Stimulated activated naive CD8-positive, alpha-beta T cell treated with anti-CD3 and anti-CD28 coated beads, Interleukin-15, Interleukin-2, amounts not matched to agents 100 U/mL and 50 U/mL, for 24 hours (primary cell): ENCODE measurements around the gene SLC30A7.
"Not testable (repeated sequence)": the region's sequence is repeated elsewhere in the genome, so short reads cannot be mapped to it uniquely, and the experiment has no call there.

Experiments used
- ATAC-seq: fragments of 150-1000 bp; cut with Tn5 transposase; one replicate; pipeline ENCODE4 v1.10.0; 2021
- DNase-seq: peaks from one replicate; pipeline ENCODE4 v3.0.0; 2021

The SLC30A7 gene

GRCh38 chr1:100891380-100891779 is 4.5 kb upstream of the SLC30A7 start:
- ATAC-seq (no peak), DNase-seq (no peak)

GRCh38 chr1:100892554-100892953 is 3.3 kb upstream of the SLC30A7 start:
- DNase-seq (no peak), ATAC-seq (no peak)

GRCh38 chr1:100893718-100894117 is 2.2 kb upstream of the SLC30A7 start:
- no peak for ATAC-seq
- DNase-seq: no peak

GRCh38 chr1:100894603-100895539 is 1.0 kb upstream of the SLC30A7 start, which contains the start of gene EXTL2:
Gene EXTL2 (minus strand): TSS chr1:100894842. CDS start chr1:100888757, 6,085 bp downstream.
- DNase-seq (peak; percentile 83), ATAC-seq (peak; percentile 22)

- ATAC-seq: peak; percentile 69
- DNase-seq: peak; percentile 31
Measured at GRCh38 chr1:100896481-100896982, 642 bp downstream of the SLC30A7 start.

- ATAC-seq (no peak), DNase-seq (no peak)
Measured at GRCh38 chr1:100902365-100902764, 6.5 kb downstream of the SLC30A7 start.

- no peak for ATAC-seq
Measured at GRCh38 chr1:100903777-100904176, 7.9 kb downstream of the SLC30A7 start.

GRCh38 chr1:100904528-100904927 is 8.6 kb downstream of the SLC30A7 start:
- no peak for ATAC-seq

More at GRCh38 chr1:100903777-100904176, 7.9 kb downstream of the SLC30A7 start:
- no peak for DNase-seq

GRCh38 chr1:100905181-100905580 is 9.3 kb downstream of the SLC30A7 start:
- ATAC-seq (no peak), DNase-seq (no peak)

More at GRCh38 chr1:100904528-100904927, 8.6 kb downstream of the SLC30A7 start:
- no peak for DNase-seq

- ATAC-seq: no peak
- no peak for DNase-seq
Measured at GRCh38 chr1:100907887-100908286, 12.0 kb downstream of the SLC30A7 start.

GRCh38 chr1:100909018-100909417 is 13.1 kb downstream of the SLC30A7 start:
- DNase-seq (no peak), ATAC-seq (no peak)

GRCh38 chr1:100912019-100912418 is 16.1 kb downstream of the SLC30A7 start:
- no peak for ATAC-seq

GRCh38 chr1:100921110-100921706 is 25.3 kb downstream of the SLC30A7 start:
- no peak for ATAC-seq
- no peak for DNase-seq

More at GRCh38 chr1:100912019-100912418, 16.1 kb downstream of the SLC30A7 start:
- no peak for DNase-seq

GRCh38 chr1:100924212-100924611 is 28.3 kb downstream of the SLC30A7 start:
- DNase-seq (no peak), ATAC-seq (no peak)

GRCh38 chr1:100924991-100925390 is 29.1 kb downstream of the SLC30A7 start:
- no peak for DNase-seq
- ATAC-seq: no peak

- DNase-seq: no peak
- ATAC-seq: no peak
Measured at GRCh38 chr1:100926240-100926639, 30.4 kb downstream of the SLC30A7 start.

GRCh38 chr1:100927276-100927675 is 31.4 kb downstream of the SLC30A7 start:
- ATAC-seq (peak; percentile 83), DNase-seq (peak; percentile 27)

GRCh38 chr1:100928128-100928527 is 32.2 kb downstream of the SLC30A7 start:
- ATAC-seq (peak; percentile 50), DNase-seq (no peak)

- no peak for DNase-seq
- no peak for ATAC-seq
Measured at GRCh38 chr1:100930494-100930893, 34.6 kb downstream of the SLC30A7 start.

GRCh38 chr1:100931716-100932115 is 35.8 kb downstream of the SLC30A7 start:
- DNase-seq: no peak
- no peak for ATAC-seq

GRCh38 chr1:100933555-100933954 is 37.7 kb downstream of the SLC30A7 start:
- not testable (repeated sequence) for ATAC-seq, DNase-seq

- DNase-seq (no peak), ATAC-seq (no peak)
Measured at GRCh38 chr1:100936194-100936967, 40.5 kb downstream of the SLC30A7 start.
